HepG2 (cell line): ENCODE measurements around the gene TOR4A. TPM values are rescaled to one million over a fixed set of nuclear protein-coding genes. Genes with fewer than 3 reads are reported as not detected.

Source experiments
- AKAP8 ChIP-seq: sonication (generic); formaldehyde crosslinking; IDR thresholded peaks from 2 replicates; pipeline ENCODE4 v1.5.1; 2020; ENCODE audit warnings: mild to moderate bottlenecking, missing genetic modification reagents
- BCL3 ChIP-seq: sonication (generic); formaldehyde crosslinking; IDR thresholded peaks from 2 replicates; pipeline ENCODE4 v1.5.1; 2020; ENCODE audit warnings: mild to moderate bottlenecking, missing genetic modification reagents, moderate library complexity
- CERS6 ChIP-seq: sonication (generic); formaldehyde crosslinking; IDR thresholded peaks from 2 replicates; pipeline ENCODE4 v1.5.0; 2020; ENCODE audit warnings: missing genetic modification reagents
- GABPA ChIP-seq, 2 experiments: IDR thresholded peaks; 2 replicates each; pipeline ENCODE4 v1.6.1; 2011 to 2016; ENCODE audit warnings: low read depth in 2 of 2, low read length in 1 of 2, missing biosample characterization in 1 of 2, missing genetic modification characterization in 1 of 2
- HDAC1 ChIP-seq: sonication (generic); formaldehyde crosslinking; IDR thresholded peaks from 2 replicates; pipeline ENCODE4 v1.5.1; 2020; ENCODE audit warnings: mild to moderate bottlenecking, missing genetic modification reagents
- IRF9 ChIP-seq: sonication (generic); formaldehyde crosslinking; IDR thresholded peaks from 2 replicates; pipeline ENCODE4 v1.8.0; 2022; ENCODE audit warnings: missing genetic modification reagents, mild to moderate bottlenecking, borderline replicate concordance
- LCORL ChIP-seq, 2 experiments: fragments of 450-650 bp in 1 of 2; sonication (generic) in 1 of 2; formaldehyde crosslinking in 1 of 2; IDR thresholded peaks; 2 replicates each; pipeline versions ENCODE4 v1.5.0 to v1.6.1; 2017 to 2020; ENCODE audit warnings: antibody characterized with exemption in 1 of 2, missing genetic modification reagents in 1 of 2
- MYPOP ChIP-seq: sonication (generic); formaldehyde crosslinking; IDR thresholded peaks from 2 replicates; pipeline ENCODE4 v1.8.1; 2023; ENCODE audit warnings: mild to moderate bottlenecking, moderate library complexity, missing genetic modification reagents
- NFATC3 ChIP-seq: sonication (generic); formaldehyde crosslinking; IDR thresholded peaks from 2 replicates; pipeline ENCODE4 v1.5.1; 2020; ENCODE audit warnings: mild to moderate bottlenecking, missing genetic modification reagents
- NR2F6 ChIP-seq, 2 experiments: IDR thresholded peaks; 2 replicates each; pipeline ENCODE4 v1.6.1; 2016; ENCODE audit warnings: antibody characterized with exemption in 1 of 2, mild to moderate bottlenecking in 1 of 2
- PAXIP1 ChIP-seq: sonication (generic); formaldehyde crosslinking; conservative IDR thresholded peaks from 2 replicates; pipeline ENCODE4 v1.4.0; 2020; ENCODE audit warnings: mild to moderate bottlenecking, missing genetic modification reagents, moderate library complexity
- SAP130 ChIP-seq: IDR thresholded peaks from 2 replicates; pipeline ENCODE4 v1.6.1; 2016; ENCODE audit warnings: low read depth
- TBX2 ChIP-seq: sonication (generic); formaldehyde crosslinking; IDR thresholded peaks from 2 replicates; pipeline ENCODE4 v1.5.0; 2020; ENCODE audit warnings: missing genetic modification reagents, mild to moderate bottlenecking, borderline replicate concordance
- TGIF2 ChIP-seq: IDR thresholded peaks from 2 replicates; pipeline ENCODE4 v1.6.1; 2016; ENCODE audit warnings: control low read depth, missing compliant biosample characterization
- ZBTB43 ChIP-seq: sonication (generic); formaldehyde crosslinking; conservative IDR thresholded peaks from 2 replicates; pipeline ENCODE4 v1.4.0; 2020; ENCODE audit warnings: missing genetic modification reagents
- ZNF317 ChIP-seq: sonication (generic); formaldehyde crosslinking; IDR thresholded peaks from 2 replicates; pipeline ENCODE4 v1.5.0; 2020; ENCODE audit warnings: mild to moderate bottlenecking, missing genetic modification reagents
- ZNF414 ChIP-seq: sonication (generic); formaldehyde crosslinking; IDR thresholded peaks from 2 replicates; pipeline ENCODE4 v1.5.0; 2020; ENCODE audit warnings: missing genetic modification reagents
- polyA plus RNA-seq, 8 experiments: library from polyadenylated mRNA; depleted of rRNA in 3 of 8; stranded (reverse) in 7 of 8; unstranded in 1 of 8; fragments of >200 nt; fragmentation: Illumina TruSeq in 4 of 8; extraction: Trizol in 4 of 8; gene quantifications; 2 replicates each; pipeline versions ENCODE4 v1.2.1 to v1.2.3, GENCODE V29; 2011 to 2016; ENCODE audit warnings: low read depth in 4 of 8, missing spikeins in 1 of 8, mixed read lengths in 1 of 8; ENCODE audit not compliant: insufficient read depth in 1 of 8
- total RNA-seq, 5 experiments: library from RNA; depleted of rRNA; stranded (reverse); fragments of >200 nt; fragmentation: Illumina TruSeq; extraction: Trizol; gene quantifications; 2 replicates each; pipeline ENCODE4 v1.2.3, GENCODE V29; 2016; ENCODE audit warnings: low read depth in 1 of 5

The TOR4A gene
- total and polyA plus RNA-seq, 2 of the 13 experiments (the other 11 are each of a cell fraction or from before 2014, with no cell fraction given), result 11.1 to 14.2 TPM

- TF ChIP-seq IRF9 (CRISPR knock-in tag), result peak; percentile 52; the same call in 1 of the 2 replicates
- no peak for TF ChIP-seq ZNF414 (CRISPR knock-in tag)
- no peak for TF ChIP-seq NR2F6 (IDR thresholded peaks at IDR 0.05)
- TF ChIP-seq NR2F6 (CRISPR knock-in tag; IDR thresholded peaks at IDR 0.05), result no peak
- TF ChIP-seq SAP130, result peak; percentile 65
- peak; percentile 56 for TF ChIP-seq PAXIP1
- 0 out of 2 replicates have a peak, but pooled peaks have one; percentile 30 for TF ChIP-seq ZNF317 (CRISPR knock-in tag)
- no peak for TF ChIP-seq BCL3 (CRISPR knock-in tag)
- TF ChIP-seq MYPOP (CRISPR knock-in tag), result no peak
- TF ChIP-seq CERS6 (CRISPR knock-in tag), result no peak
- TF ChIP-seq TGIF2, result peak; percentile 81; the same call in 1 of the 2 replicates
- TF ChIP-seq GABPA (IDR thresholded peaks at IDR 0.05; ENCODE audit: low read depth, low read length), result no peak
- TF ChIP-seq GABPA (CRISPR knock-in tag; IDR thresholded peaks at IDR 0.05; ENCODE audit: low read depth), result 0 out of 2 replicates have a peak, but pooled peaks have one; percentile 11
- TF ChIP-seq TBX2 (CRISPR knock-in tag), result peak; percentile 23; the same call in 1 of the 2 replicates
- peak; percentile 72 for TF ChIP-seq HDAC1 (CRISPR knock-in tag)
- peak; percentile 86; the same call in 1 of the 2 replicates for TF ChIP-seq AKAP8
- TF ChIP-seq NFATC3, result no peak
- TF ChIP-seq ZBTB43 (CRISPR knock-in tag), result no peak; the same call in 1 of the 2 replicates
- no peak for TF ChIP-seq LCORL (IDR thresholded peaks at IDR 0.05)
- TF ChIP-seq LCORL (CRISPR knock-in tag; IDR thresholded peaks at IDR 0.05), result 0 out of 2 replicates have a peak, but pooled peaks have one; percentile 66
These were observed 27.0 kb upstream of the TOR4A start (continued) for GRCh38 chr9:137250329-137251193.
